SU-DHL-6 (cell line): ENCODE measurements around the gene ZFHX3.

ENCODE experiments used
- H2AFZ ChIP-seq: fragments of 200-600 bp; sonication (generic); 2 replicates; pipeline ENCODE4 v1.6.1; 2014; ENCODE audit warnings: low read depth, mild to moderate bottlenecking, moderate library complexity, mixed read lengths, antibody characterized with exemption, low read length; ENCODE audit not compliant: severe bottlenecking
- H3F3A ChIP-seq: fragments of 200-600 bp; shearing (Covaris generic); 2 replicates; pipeline ENCODE4 v1.6.0; 2016; ENCODE audit warnings: antibody characterized with exemption, mild to moderate bottlenecking; ENCODE audit not compliant: insufficient read depth
- H3K27ac ChIP-seq: fragments of 200-600 bp; sonication (generic); 2 replicates; pipeline ENCODE4 v1.5.1; 2016; ENCODE audit warnings: low read depth, mild to moderate bottlenecking, low read length, moderate library complexity, mixed read lengths
- H3K27me3 ChIP-seq: fragments of 200-600 bp; sonication (generic), shearing (Covaris generic); 2 replicates; pipeline ENCODE4 v1.6.0; 2014; ENCODE audit warnings: mild to moderate bottlenecking, low read length
- H3K36me3 ChIP-seq: fragments of 200-600 bp; sonication (generic); 2 replicates; pipeline ENCODE4 v1.6.1; 2014; ENCODE audit warnings: mild to moderate bottlenecking, low read length, mixed read lengths
- H3K4me2 ChIP-seq: fragments of 300-600, 200-600 bp; shearing (Covaris generic), sonication (generic); 2 replicates; pipeline ENCODE4 v1.6.0; 2014; ENCODE audit warnings: low read length, low read depth, mild to moderate bottlenecking; ENCODE audit not compliant: poor library complexity, severe bottlenecking
- H3K4me3 ChIP-seq: fragments of 200-600 bp; sonication (generic); 2 replicates; pipeline ENCODE4 v1.5.1; 2014; ENCODE audit warnings: antibody characterized with exemption, low read length, mild to moderate bottlenecking, mixed read lengths; ENCODE audit not compliant: insufficient read depth, poor library complexity, severe bottlenecking
- H3K79me2 ChIP-seq: fragments of 200-600 bp; sonication (generic); 2 replicates; pipeline ENCODE4 v1.6.1; 2014; ENCODE audit warnings: mild to moderate bottlenecking, low read length, moderate library complexity; ENCODE audit not compliant: insufficient read depth
- H3K9ac ChIP-seq: fragments of 200-600 bp; sonication (generic); 2 replicates; pipeline ENCODE4 v1.7.0; 2014; ENCODE audit warnings: mild to moderate bottlenecking, low read length
- H3K9me2 ChIP-seq: fragments of 200-600 bp; sonication (generic); replicated peaks from 2 replicates; pipeline ENCODE4 v1.6.1; 2014; ENCODE audit warnings: low read length; ENCODE audit not compliant: insufficient read depth
- H3K9me3 ChIP-seq: fragments of 200-600 bp; sonication (generic); 2 replicates; pipeline ENCODE4 v1.6.1; 2014; ENCODE audit warnings: low read length, mixed read lengths; ENCODE audit not compliant: insufficient read depth
- H4K20me1 ChIP-seq: fragments of 200-600 bp; sonication (generic); 2 replicates; pipeline ENCODE4 v1.6.1; 2014; ENCODE audit warnings: low read depth, mild to moderate bottlenecking, antibody characterized with exemption, low read length, moderate library complexity, mixed read lengths
- CTCF ChIP-seq: fragments of 200-600 bp; sonication (generic); IDR thresholded peaks from one replicate; pipeline ENCODE4 v1.5.1; 2017; ENCODE audit warnings: antibody characterized with exemption, mild to moderate bottlenecking, low read length, moderate library complexity; ENCODE audit not compliant: insufficient read depth, poor library complexity, severe bottlenecking
- EZH2phosphoT487 ChIP-seq: fragments of 200-600 bp; sonication (generic), shearing (Covaris generic); conservative IDR thresholded peaks from 2 replicates; pipeline ENCODE4 v1.6.1; 2018; ENCODE audit warnings: mild to moderate bottlenecking, antibody characterized with exemption, low read length, moderate library complexity, mixed read lengths

Gene ZFHX3

GRCh38 chr16:72937916-72938794 lies 109.8 kb downstream of the ZFHX3 start:
- no peak overlapping the region for H2AFZ ChIP-seq
- no peak overlapping the region for H3K9ac ChIP-seq
- no peaks in the 10 kb centered on the region for H3K9me2 ChIP-seq
- no peak for TF ChIP-seq CTCF
- TF ChIP-seq EZH2phosphoT487: no peak
- H3K27me3 ChIP-seq: no peaks in the 10 kb centered on the region
- no peak overlapping the region for H3K27ac ChIP-seq
- no peak overlapping the region for H3K4me3 ChIP-seq
- no peak overlapping the region for H3K4me2 ChIP-seq
- no peaks in the 10 kb centered on the region for H3F3A ChIP-seq
- H3K9me3 ChIP-seq: no peaks in the 10 kb centered on the region
- H3K79me2 ChIP-seq: no peaks in the 10 kb centered on the region
- no peaks in the 10 kb centered on the region for H3K36me3 ChIP-seq
- H4K20me1 ChIP-seq: no peaks in the 10 kb centered on the region

- Histone ChIP-seq H3K79me2 (no peaks in the 10 kb centered on the region), H3K36me3 (no peaks in the 10 kb centered on the region), H3K27me3 (no peaks in the 10 kb centered on the region), H3K4me2 (no peak overlapping the region), H3F3A (no peaks in the 10 kb centered on the region), H3K9me3 (no peaks in the 10 kb centered on the region), H3K27ac (no peak overlapping the region), H3K9ac (no peak overlapping the region), H2AFZ (no peak overlapping the region), H3K4me3 (no peak overlapping the region), H3K9me2 (no peaks in the 10 kb centered on the region), H4K20me1 (no peaks in the 10 kb centered on the region)
- no peak for TF ChIP-seq EZH2phosphoT487
- no peak for TF ChIP-seq CTCF
Measured at GRCh38 chr16:72937360-72937759, 110.6 kb downstream of the ZFHX3 start.

GRCh38 chr16:72936408-72936807 lies 111.5 kb downstream of the ZFHX3 start:
- H3K36me3 ChIP-seq: no peaks in the 10 kb centered on the region
- no peaks in the 10 kb centered on the region for H3K79me2 ChIP-seq
- H3K9me3 ChIP-seq: no peaks in the 10 kb centered on the region
- no peaks in the 10 kb centered on the region for H3F3A ChIP-seq
- no peaks in the 10 kb centered on the region for H3K9me2 ChIP-seq
- H3K4me3 ChIP-seq: no peak overlapping the region
- no peak overlapping the region for H3K4me2 ChIP-seq
- H3K27ac ChIP-seq: no peak overlapping the region
- H3K9ac ChIP-seq: no peak overlapping the region
- H3K27me3 ChIP-seq: no peaks in the 10 kb centered on the region
- TF ChIP-seq EZH2phosphoT487: no peak
- TF ChIP-seq CTCF: no peak
- no peak overlapping the region for H2AFZ ChIP-seq
- no peaks in the 10 kb centered on the region for H4K20me1 ChIP-seq
